Right lobe of liver (tissue), 6 donors: ENCODE results near the gene TTLL12. TPM values are rescaled to one million over a fixed set of nuclear protein-coding genes. Genes with fewer than 3 reads are reported as not detected.

ENCODE experiments used
- ATAC-seq, 4 donors: fragments of 200-7000 bp; cut with Tn5 transposase; one replicate each; pipeline ENCODE4 v1.9.1; 2020; ENCODE audit warnings: mild to moderate bottlenecking in 4 of 4, moderate library complexity in 4 of 4
- DNase-seq, 3 donors: peaks; one replicate each; pipeline ENCODE4 v3.0.0-alpha.2; 2020
- H3K27ac ChIP-seq, 3 donors: fragments of 200-600 bp; one replicate each; pipeline ENCODE4 v1.8.0; 2022
- H3K27me3 ChIP-seq, 2 donors: fragments of 200-600 bp; one replicate each; pipeline ENCODE4 v1.8.0; 2022
- H3K36me3 ChIP-seq, 4 donors: fragments of 200-600 bp; sonication (generic) in 1 of 4; one replicate each; pipeline versions ENCODE4 v1.5.1 to v1.8.0; 2017 to 2022; ENCODE audit warnings: control low read depth in 1 of 4
- H3K4me1 ChIP-seq, 4 donors: fragments of 200-600 bp; sonication (generic) in 1 of 4; one replicate each; pipeline versions ENCODE4 v1.5.1 to v1.8.0; 2017 to 2022; ENCODE audit warnings: control low read depth in 1 of 4
- H3K4me3 ChIP-seq, 3 donors: fragments of 200-600 bp; one replicate each; pipeline ENCODE4 v1.8.0; 2022
- H3K9me3 ChIP-seq, 4 donors: fragments of 200-600 bp; sonication (generic) in 1 of 4; one replicate each; pipeline versions ENCODE4 v1.5.1 to v1.8.0; 2017 to 2022; ENCODE audit warnings: control low read depth in 1 of 4
- POLR2A ChIP-seq: fragments of 450-650 bp; IDR thresholded peaks from one replicate; pipeline ENCODE4 v1.6.1; 2017; ENCODE audit warnings: antibody characterized with exemption, mild to moderate bottlenecking
- WGBS: methylation state at CpG from one replicate; pipeline ENCODE4 v1.1.6; 2018; ENCODE audit warnings: low coverage, low lambda C conversion rate; ENCODE audit not compliant: insufficient coverage; ENCODE audit errors: missing lambda C conversion rate; 5-methylcytosine and 5-hydroxymethylcytosine counted together
- intact Hi-C, 2 donors: fragments of 100-400 bp; cut with DNase I; formaldehyde crosslinking; loops; one replicate each; pipeline versions ENCODE4 v1.11.2 to v1.14.1; 2022
- total RNA-seq, 6 experiments: library from RNA; depleted of rRNA in 2 of 6; stranded (reverse); fragments of >200 nt in 2 of 6; fragmentation: NEBNext Ultra II Directional in 3 of 6; extraction: Animal tissue kit (Norgen Biotek cat#: 25700) in 3 of 6; gene quantifications; one replicate each; pipeline versions ENCODE4 v1.1.0 to v1.2.4, GENCODE V29; 2016 to 2023
- TF ChIP-seq, protein P1 (sequence below), 4 donors: fragments of 200-600 bp in 3 of 4; fragments of 450-650 bp in 1 of 4; IDR thresholded peaks; one replicate each; pipeline versions ENCODE4 v1.5.1 to v1.8.0; 2016 to 2022; ENCODE audit warnings: antibody characterized with exemption in 4 of 4, mild to moderate bottlenecking in 2 of 4
- donor health status: DM: no; HTN: yes; CAD: no.
- donor health status: DM: no; HTN: no; CAD: no.
- donor health status: DM: no; HTN: no; CAD: no.
- donor health status: DM: no; HTN: yes; CAD: no.
- donor health status: DM: no; HTN: yes; CAD: no.

The TTLL12 gene
- total RNA-seq, 6 experiments from 2014 or later = 18.6 to 43.5 (median 24.4) TPM

GRCh38 chr22:43207386-43207785 is 20.5 kb upstream of the TTLL12 start:
- Histone ChIP-seq H3K27me3 (no peaks in the 10 kb centered on the region), H3K4me3 (no peak overlapping the region), H3K36me3 (no peaks in the 10 kb centered on the region), H3K4me1 (no peaks in the 10 kb centered on the region), H3K27ac (no peak overlapping the region), H3K9me3 (no peaks in the 10 kb centered on the region)
- ATAC-seq (no peak), DNase-seq (no peak)
- intact Hi-C loops = no loop called here
- 84% methylated on average over 5 of the region's 13 CpGs for WGBS
- TF ChIP-seq POLR2A = no peak
- TF ChIP-seq, protein P1, sequence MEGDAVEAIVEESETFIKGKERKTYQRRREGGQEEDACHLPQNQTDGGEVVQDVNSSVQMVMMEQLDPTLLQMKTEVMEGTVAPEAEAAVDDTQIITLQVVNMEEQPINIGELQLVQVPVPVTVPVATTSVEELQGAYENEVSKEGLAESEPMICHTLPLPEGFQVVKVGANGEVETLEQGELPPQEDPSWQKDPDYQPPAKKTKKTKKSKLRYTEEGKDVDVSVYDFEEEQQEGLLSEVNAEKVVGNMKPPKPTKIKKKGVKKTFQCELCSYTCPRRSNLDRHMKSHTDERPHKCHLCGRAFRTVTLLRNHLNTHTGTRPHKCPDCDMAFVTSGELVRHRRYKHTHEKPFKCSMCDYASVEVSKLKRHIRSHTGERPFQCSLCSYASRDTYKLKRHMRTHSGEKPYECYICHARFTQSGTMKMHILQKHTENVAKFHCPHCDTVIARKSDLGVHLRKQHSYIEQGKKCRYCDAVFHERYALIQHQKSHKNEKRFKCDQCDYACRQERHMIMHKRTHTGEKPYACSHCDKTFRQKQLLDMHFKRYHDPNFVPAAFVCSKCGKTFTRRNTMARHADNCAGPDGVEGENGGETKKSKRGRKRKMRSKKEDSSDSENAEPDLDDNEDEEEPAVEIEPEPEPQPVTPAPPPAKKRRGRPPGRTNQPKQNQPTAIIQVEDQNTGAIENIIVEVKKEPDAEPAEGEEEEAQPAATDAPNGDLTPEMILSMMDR (IDR thresholded peaks at IDR 0.05) = no peak

- 44% methylated on average over 15 of the region's 23 CpGs for WGBS
- Histone ChIP-seq H3K4me3 (no peak overlapping the region), H3K4me1 (no peaks in the 10 kb centered on the region), H3K27me3 (no peaks in the 10 kb centered on the region), H3K36me3 (no peaks in the 10 kb centered on the region), H3K27ac (no peak overlapping the region), H3K9me3 (no peaks in the 10 kb centered on the region)
- peak in 1 of 4 donors; percentile 23 for ATAC-seq
- no peak for DNase-seq
- intact Hi-C loops = no loop called here
- TF ChIP-seq, protein P1 (IDR thresholded peaks at IDR 0.05) = no peak
- TF ChIP-seq POLR2A = no peak
These were observed 19.7 kb upstream of the TTLL12 start for GRCh38 chr22:43206509-43207161.

- 76% methylated on average over 5 of the region's 5 CpGs for WGBS
- DNase-seq (no peak), ATAC-seq (no peak)
- Histone ChIP-seq H3K4me3 (no peak overlapping the region), H3K27ac (no peak overlapping the region), H3K9me3 (no peaks in the 10 kb centered on the region), H3K4me1 (no peaks in the 10 kb centered on the region), H3K27me3 (no peaks in the 10 kb centered on the region), H3K36me3 (no peaks in the 10 kb centered on the region)
- TF ChIP-seq POLR2A = no peak
- TF ChIP-seq, protein P1 (IDR thresholded peaks at IDR 0.05) = no peak
- intact Hi-C loops = no loop called here
These were observed 19.0 kb upstream of the TTLL12 start for GRCh38 chr22:43205748-43206508.

DNA sequence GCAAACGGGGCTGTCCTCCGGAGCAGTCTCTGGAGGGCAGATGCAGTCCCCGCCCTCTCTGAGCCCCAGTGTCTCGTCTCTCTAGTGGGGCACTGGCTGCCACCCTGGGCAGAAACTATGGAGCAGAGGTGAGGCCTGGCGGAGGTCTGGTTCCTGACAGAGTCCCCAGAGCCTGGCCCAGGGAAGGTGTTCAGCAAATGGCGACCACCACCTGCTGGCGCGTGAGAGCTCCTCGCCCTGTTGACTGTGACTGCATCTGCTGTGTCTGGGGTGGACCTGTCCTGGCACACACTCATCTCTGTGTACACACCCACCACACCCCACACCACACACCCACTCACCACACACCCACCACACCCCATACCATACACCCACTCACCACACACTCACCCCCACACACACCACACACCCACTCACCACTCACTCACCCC is 18.3 kb upstream of the TTLL12 start:
- no peaks in the 10 kb centered on the region for H3K4me1 ChIP-seq
- no peak for TF ChIP-seq POLR2A
- TF ChIP-seq, protein P1 (IDR thresholded peaks at IDR 0.05) = no peak
- no peaks in the 10 kb centered on the region for H3K9me3 ChIP-seq
- WGBS = no CpG with 5 or more reads among the region's 9 CpGs
- H3K27ac ChIP-seq = no peak overlapping the region
- no peaks in the 10 kb centered on the region for H3K27me3 ChIP-seq
- intact Hi-C loops = no loop called here
- no peak for DNase-seq
- no peak for ATAC-seq
- no peak overlapping the region for H3K4me3 ChIP-seq
- no peaks in the 10 kb centered on the region for H3K36me3 ChIP-seq
